HCT116 (cell line): ENCODE results near the gene GCN1.

Source experiments
- CTCF ChIP-seq, 3 experiments: fragments of 200-600 bp in 1 of 3; sonication (generic) in 1 of 3; IDR thresholded peaks in 2 of 3; conservative IDR thresholded peaks in 1 of 3; 2 replicates each; pipeline ENCODE4 v1.5.1; 2012 to 2017; ENCODE audit warnings: low read depth in 2 of 3, low read length in 2 of 3, antibody characterized with exemption in 1 of 3, borderline replicate concordance in 1 of 3, control low read depth in 1 of 3, mild to moderate bottlenecking in 1 of 3, mixed read lengths in 1 of 3, mixed run types in 1 of 3, moderate library complexity in 1 of 3; ENCODE audit not compliant: insufficient read depth in 1 of 3
- JUND ChIP-seq: IDR thresholded peaks from 2 replicates; pipeline ENCODE4 v1.6.1; 2012
- POLR2AphosphoS5 ChIP-seq: IDR thresholded peaks from 2 replicates; pipeline ENCODE4 v1.6.1; 2011; ENCODE audit warnings: mild to moderate bottlenecking, low read depth, low read length, moderate library complexity
- ZFX ChIP-seq: fragments of 450-650 bp; IDR thresholded peaks from 2 replicates; pipeline ENCODE4 v1.6.1; 2017

DNA sequence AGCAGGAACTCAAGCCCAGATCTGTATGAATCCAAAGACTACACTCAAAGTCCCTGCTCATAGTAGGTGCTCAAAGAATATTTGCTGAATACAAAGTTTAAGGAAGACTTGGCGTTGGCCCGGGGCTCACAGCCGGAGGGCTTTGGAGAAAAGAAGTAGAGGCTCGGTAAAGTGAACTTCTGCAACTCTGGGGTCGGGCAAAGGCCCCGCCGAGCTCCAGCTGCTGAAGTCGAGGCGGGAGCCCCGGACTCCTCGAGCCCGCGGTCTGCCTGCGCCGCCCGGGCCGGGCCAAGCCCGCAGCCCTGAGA, 335 bp downstream of the GCN1 start:
- TF ChIP-seq JUND, result no peak
- TF ChIP-seq POLR2AphosphoS5, result no peak
- TF ChIP-seq CTCF (IDR thresholded peaks at IDR 0.05 in 2 of 3, conservative IDR thresholded peaks at IDR 0.05 in 1 of 3; ENCODE audit: borderline replicate concordance in 1 of 3, insufficient read depth in 1 of 3, low read depth in 2 of 3, low read length in 2 of 3), result no peak
- no peak for TF ChIP-seq ZFX
